Mesothelial cell of epicardium (in vitro differentiated cells): ENCODE measurements around the gene ADGRL2. TPM values are rescaled to one million over a fixed set of nuclear protein-coding genes. Genes with fewer than 3 reads are reported as not detected.
A peak's percentile ranks its signal among the peaks of the same experiment; 100 is the strongest.

Experiments
- DNase-seq, 2 experiments: peaks; one replicate each; pipeline ENCODE4 v3.0.0; 2021; ENCODE audit warnings: low spot score in 2 of 2; ENCODE audit not compliant: unreplicated experiment in 2 of 2
- H3K27ac Mint-ChIP-seq: 2 replicates; pipeline ENCODE4 v1.8.0; 2021; ENCODE audit warnings: mixed read lengths
- H3K27me3 Mint-ChIP-seq: 2 replicates; pipeline ENCODE4 v1.8.0; 2021; ENCODE audit warnings: low read depth, mixed read lengths
- H3K36me3 Mint-ChIP-seq: 2 replicates; pipeline ENCODE4 v1.8.0; 2021; ENCODE audit warnings: mixed read lengths
- H3K4me1 Mint-ChIP-seq: 2 replicates; pipeline ENCODE4 v1.8.0; 2021; ENCODE audit warnings: mixed read lengths
- H3K4me3 Mint-ChIP-seq: 2 replicates; pipeline ENCODE4 v1.8.0; 2021; ENCODE audit warnings: mild to moderate bottlenecking, moderate library complexity, mixed read lengths
- H3K9me3 Mint-ChIP-seq: 2 replicates; pipeline ENCODE4 v1.8.0; 2021; ENCODE audit warnings: mixed read lengths
- total RNA-seq: library from RNA; stranded (reverse); gene quantifications from 3 replicates; pipeline ENCODE4 v1.2.1, GENCODE V29; 2021
- TF ChIP-seq, protein P1 (sequence below): fragments of 200-600 bp; sonication (generic); IDR thresholded peaks from one replicate; pipeline ENCODE4 v1.5.0; 2021; ENCODE audit warnings: antibody characterized with exemption; ENCODE audit not compliant: unreplicated experiment

ADGRL2 gene
- total RNA-seq, 1 donor from 2014 or later: 83.4 TPM

DNA sequence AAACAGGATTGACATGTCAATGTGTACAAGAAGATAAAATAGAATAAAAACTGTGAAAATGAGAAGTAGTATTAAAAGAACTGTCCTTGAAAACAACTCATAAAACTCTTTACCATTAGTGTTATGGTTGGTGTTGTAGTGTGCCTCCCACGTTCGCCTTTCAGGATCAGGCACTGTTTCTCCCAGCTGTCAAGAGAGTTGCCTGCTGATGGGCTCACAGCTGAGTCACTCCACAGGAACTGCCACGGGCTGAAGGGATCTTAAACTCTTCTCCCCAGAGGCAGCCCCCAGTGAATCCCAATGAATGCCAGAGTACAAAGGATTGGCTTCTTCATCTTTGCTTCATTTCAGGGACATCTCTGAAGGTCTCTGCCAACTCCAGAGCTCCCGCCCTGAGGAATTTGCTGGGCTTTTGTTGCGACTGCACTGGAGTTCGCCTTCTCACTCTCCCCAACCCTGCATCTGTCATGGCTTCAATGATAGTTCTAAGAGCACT, 119.6 kb downstream of the ADGRL2 start:
- peak overlapping the region; percentile 4 for H3K4me3 Mint-ChIP-seq
- peaks cover 27% of the 10 kb centered on the region for H3K4me1 Mint-ChIP-seq
- TF ChIP-seq, protein P1, sequence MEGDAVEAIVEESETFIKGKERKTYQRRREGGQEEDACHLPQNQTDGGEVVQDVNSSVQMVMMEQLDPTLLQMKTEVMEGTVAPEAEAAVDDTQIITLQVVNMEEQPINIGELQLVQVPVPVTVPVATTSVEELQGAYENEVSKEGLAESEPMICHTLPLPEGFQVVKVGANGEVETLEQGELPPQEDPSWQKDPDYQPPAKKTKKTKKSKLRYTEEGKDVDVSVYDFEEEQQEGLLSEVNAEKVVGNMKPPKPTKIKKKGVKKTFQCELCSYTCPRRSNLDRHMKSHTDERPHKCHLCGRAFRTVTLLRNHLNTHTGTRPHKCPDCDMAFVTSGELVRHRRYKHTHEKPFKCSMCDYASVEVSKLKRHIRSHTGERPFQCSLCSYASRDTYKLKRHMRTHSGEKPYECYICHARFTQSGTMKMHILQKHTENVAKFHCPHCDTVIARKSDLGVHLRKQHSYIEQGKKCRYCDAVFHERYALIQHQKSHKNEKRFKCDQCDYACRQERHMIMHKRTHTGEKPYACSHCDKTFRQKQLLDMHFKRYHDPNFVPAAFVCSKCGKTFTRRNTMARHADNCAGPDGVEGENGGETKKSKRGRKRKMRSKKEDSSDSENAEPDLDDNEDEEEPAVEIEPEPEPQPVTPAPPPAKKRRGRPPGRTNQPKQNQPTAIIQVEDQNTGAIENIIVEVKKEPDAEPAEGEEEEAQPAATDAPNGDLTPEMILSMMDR: no peak
- peak in 1 of 2 experiments; percentile 39 for DNase-seq
- H3K36me3 Mint-ChIP-seq: no peaks in the 10 kb centered on the region
- peak overlapping the region; percentile 85 for H3K27ac Mint-ChIP-seq
- H3K27me3 Mint-ChIP-seq: no peaks in the 10 kb centered on the region
- H3K9me3 Mint-ChIP-seq: no peaks in the 10 kb centered on the region

DNA sequence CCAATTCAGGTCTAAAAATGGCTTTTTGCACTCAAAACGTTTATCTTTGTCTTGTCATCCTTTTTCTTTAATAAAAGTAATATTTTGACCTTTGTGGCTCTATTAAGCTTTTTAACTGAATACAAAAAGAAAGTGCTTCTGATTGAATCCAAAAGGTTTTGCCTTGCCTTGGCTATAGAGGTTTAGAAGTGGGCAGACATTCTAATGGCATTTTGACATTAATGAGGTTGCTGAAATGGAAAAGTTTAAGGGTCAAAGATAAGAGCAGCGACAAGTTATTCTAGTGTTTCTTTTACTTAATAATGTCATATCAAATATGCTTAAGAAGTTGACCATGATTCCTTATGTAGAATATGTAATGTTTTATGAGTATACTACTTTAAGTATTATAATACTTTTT, 120.2 kb downstream of the ADGRL2 start:
- Mint-ChIP-seq H3K27ac (no peak overlapping the region), H3K36me3 (no peaks in the 10 kb centered on the region), H3K9me3 (no peaks in the 10 kb centered on the region), H3K27me3 (no peaks in the 10 kb centered on the region), H3K4me1 (peaks cover 27% of the 10 kb centered on the region), H3K4me3 (no peak overlapping the region)
- no peak for DNase-seq
- TF ChIP-seq, protein P1: no peak

DNA sequence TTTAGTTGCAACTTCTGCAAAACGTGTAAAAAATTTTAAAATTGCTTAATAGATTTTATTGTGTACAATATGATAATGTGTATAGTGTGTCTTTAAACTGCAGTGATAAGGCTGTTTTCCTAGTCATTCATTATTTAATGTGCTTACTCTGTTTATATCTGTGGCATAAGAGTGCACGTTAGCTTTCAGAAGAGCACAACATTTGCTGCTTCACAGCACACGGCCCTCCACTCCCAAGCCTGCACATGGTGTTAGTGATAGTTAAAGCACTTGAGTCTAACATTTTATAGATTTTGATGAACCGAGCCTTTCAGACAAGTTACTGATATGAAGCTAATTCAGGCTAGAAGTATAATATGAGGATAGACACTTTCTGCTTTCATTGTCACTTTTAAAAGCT, 120.6 kb downstream of the ADGRL2 start:
- no peaks in the 10 kb centered on the region for H3K9me3 Mint-ChIP-seq
- DNase-seq: no peak
- H3K4me1 Mint-ChIP-seq: peaks cover 27% of the 10 kb centered on the region
- TF ChIP-seq, protein P1: no peak
- H3K36me3 Mint-ChIP-seq: no peaks in the 10 kb centered on the region
- no peak overlapping the region for H3K4me3 Mint-ChIP-seq
- H3K27ac Mint-ChIP-seq: no peak overlapping the region
- H3K27me3 Mint-ChIP-seq: no peaks in the 10 kb centered on the region

- Mint-ChIP-seq H3K4me1 (peaks cover 27% of the 10 kb centered on the region), H3K9me3 (no peaks in the 10 kb centered on the region), H3K27ac (no peak overlapping the region), H3K36me3 (no peaks in the 10 kb centered on the region), H3K27me3 (no peaks in the 10 kb centered on the region), H3K4me3 (no peak overlapping the region)
- TF ChIP-seq, protein P1: no peak
- DNase-seq: no peak
Observed at GRCh38 chr1:81921851-81922462, 121.2 kb downstream of the ADGRL2 start.

- H3K4me3 Mint-ChIP-seq: no peak overlapping the region
- DNase-seq: no peak
- H3K9me3 Mint-ChIP-seq: no peaks in the 10 kb centered on the region
- TF ChIP-seq, protein P1: no peak
- no peaks in the 10 kb centered on the region for H3K27me3 Mint-ChIP-seq
- H3K36me3 Mint-ChIP-seq: no peaks in the 10 kb centered on the region
- H3K27ac Mint-ChIP-seq: no peak overlapping the region
- H3K4me1 Mint-ChIP-seq: peaks cover 22% of the 10 kb centered on the region
Observed at GRCh38 chr1:81922955-81923354, 122.2 kb downstream of the ADGRL2 start.
